Mucosa of stomach (tissue), 1 donor: Measurements from ENCODE around the gene SMYD3.

Experiments used
- H3K27me3 ChIP-seq: one replicate; pipeline ENCODE4 v1.7.0; 2013; ENCODE audit warnings: mild to moderate bottlenecking, low read length; ENCODE audit not compliant: control insufficient read depth, insufficient read depth
- H3K36me3 ChIP-seq: one replicate; pipeline ENCODE4 v1.7.0; 2013; ENCODE audit warnings: low read length; ENCODE audit not compliant: control insufficient read depth, insufficient read depth
- H3K4me1 ChIP-seq: one replicate; pipeline ENCODE4 v1.7.0; 2013; ENCODE audit warnings: mild to moderate bottlenecking, low read length; ENCODE audit not compliant: control insufficient read depth, insufficient read depth
- H3K4me3 ChIP-seq: one replicate; pipeline ENCODE4 v1.7.0; 2013; ENCODE audit warnings: low read length
- H3K9ac ChIP-seq: one replicate; pipeline ENCODE4 v1.7.0; 2013; ENCODE audit warnings: mild to moderate bottlenecking, low read length, moderate library complexity
- H3K9me3 ChIP-seq: one replicate; pipeline ENCODE4 v1.7.0; 2013; ENCODE audit warnings: mild to moderate bottlenecking, low read length, moderate library complexity; ENCODE audit not compliant: control insufficient read depth
- donor health status: Pancreatic carcinoma.

Gene SMYD3

GRCh38 chr1:246420300-246420699, 86.8 kb downstream of the SMYD3 start:
- no peaks in the 10 kb centered on the region for H3K27me3 ChIP-seq
- no peaks in the 10 kb centered on the region for H3K9me3 ChIP-seq
- H3K9ac ChIP-seq = no peak overlapping the region
- H3K4me1 ChIP-seq = no peaks in the 10 kb centered on the region
- H3K36me3 ChIP-seq = no peaks in the 10 kb centered on the region
- no peak overlapping the region for H3K4me3 ChIP-seq

DNA sequence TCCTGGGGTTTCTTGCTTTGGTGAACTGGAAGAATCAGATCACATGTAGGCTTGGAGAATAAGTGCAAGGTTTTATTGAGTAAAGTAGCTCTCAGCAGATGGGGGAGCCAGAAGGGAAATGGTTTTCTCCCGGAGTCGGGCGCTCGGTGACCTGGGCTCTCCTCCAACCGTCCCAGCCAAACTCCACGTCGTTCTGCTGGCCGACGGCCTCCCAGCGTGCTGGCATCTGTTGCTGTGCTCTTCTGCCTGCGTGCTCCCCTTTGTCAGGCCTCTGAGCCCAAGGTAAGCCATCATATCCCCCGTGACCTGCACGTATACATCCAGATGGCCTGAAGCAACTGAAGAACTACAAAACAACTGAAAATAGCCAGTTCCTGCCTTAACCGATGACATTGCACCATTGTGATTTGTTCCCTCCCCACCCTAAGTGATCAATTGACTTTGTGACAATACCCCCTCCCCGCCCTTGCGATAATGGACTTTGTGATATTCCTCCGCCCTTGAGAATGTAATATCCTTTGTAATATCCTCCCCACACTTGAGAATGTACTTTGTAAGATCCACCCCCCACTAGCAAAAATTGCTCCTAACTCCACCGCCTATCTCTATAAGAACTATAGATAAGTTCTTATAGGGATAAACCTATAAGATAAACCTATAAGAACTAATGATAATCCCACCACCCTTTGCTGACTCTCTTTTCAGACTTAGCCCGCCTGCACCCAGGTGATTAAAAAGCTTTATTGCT, 88.3 kb downstream of the SMYD3 start:
- no peaks in the 10 kb centered on the region for H3K9me3 ChIP-seq
- no peak overlapping the region for H3K4me3 ChIP-seq
- no peaks in the 10 kb centered on the region for H3K27me3 ChIP-seq
- no peaks in the 10 kb centered on the region for H3K4me1 ChIP-seq
- H3K9ac ChIP-seq = no peak overlapping the region
- no peaks in the 10 kb centered on the region for H3K36me3 ChIP-seq

DNA sequence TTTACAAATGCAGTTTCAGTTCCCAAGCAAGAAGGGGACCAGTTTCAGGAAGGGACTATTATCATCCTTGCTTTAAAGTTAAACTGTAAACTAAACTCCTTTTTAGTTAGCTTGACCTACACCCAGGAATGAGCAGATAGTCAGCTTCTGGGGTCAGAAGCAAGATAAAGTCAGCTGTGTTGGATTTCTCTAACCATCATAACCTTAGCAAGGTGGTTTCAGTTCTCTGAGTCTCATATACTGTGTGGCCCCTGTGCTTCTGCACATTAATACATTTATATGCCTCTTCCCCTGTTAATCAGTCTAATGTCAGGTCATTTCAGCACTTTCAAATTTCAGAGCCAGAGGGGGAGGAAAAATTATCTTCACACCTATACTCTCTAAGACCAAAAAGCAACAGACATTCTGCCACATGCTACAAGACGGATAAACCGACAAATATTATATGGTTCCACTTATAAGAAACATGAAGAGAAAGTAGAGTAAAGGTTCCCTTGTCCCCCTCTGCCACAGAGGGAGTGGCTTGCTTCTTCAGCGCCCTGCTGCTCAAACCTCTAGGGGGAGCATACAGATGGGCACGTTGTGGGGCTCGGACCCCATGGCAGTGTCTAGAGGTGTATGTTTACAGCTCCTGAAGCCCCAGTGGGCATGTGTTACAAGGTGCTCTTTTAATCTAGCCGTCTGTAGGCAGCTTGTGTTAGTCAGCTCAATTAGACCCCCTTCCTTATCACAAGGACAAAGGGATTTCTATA, 89.1 kb downstream of the SMYD3 start:
- no peak overlapping the region for H3K9ac ChIP-seq
- no peak overlapping the region for H3K4me3 ChIP-seq
- no peaks in the 10 kb centered on the region for H3K27me3 ChIP-seq
- no peaks in the 10 kb centered on the region for H3K9me3 ChIP-seq
- H3K36me3 ChIP-seq = no peaks in the 10 kb centered on the region
- H3K4me1 ChIP-seq = no peaks in the 10 kb centered on the region

- no peak overlapping the region for H3K9ac ChIP-seq
- H3K9me3 ChIP-seq = no peaks in the 10 kb centered on the region
- H3K4me3 ChIP-seq = no peak overlapping the region
- H3K36me3 ChIP-seq = no peaks in the 10 kb centered on the region
- no peaks in the 10 kb centered on the region for H3K4me1 ChIP-seq
- no peaks in the 10 kb centered on the region for H3K27me3 ChIP-seq
Measured at GRCh38 chr1:246417152-246417812, 89.8 kb downstream of the SMYD3 start.

GRCh38 chr1:246416261-246416660, 90.8 kb downstream of the SMYD3 start:
- H3K27me3 ChIP-seq = no peaks in the 10 kb centered on the region
- H3K9ac ChIP-seq = no peak overlapping the region
- H3K9me3 ChIP-seq = no peaks in the 10 kb centered on the region
- no peak overlapping the region for H3K4me3 ChIP-seq
- H3K36me3 ChIP-seq = no peaks in the 10 kb centered on the region
- H3K4me1 ChIP-seq = no peaks in the 10 kb centered on the region

GRCh38 chr1:246415028-246415427, 92.1 kb downstream of the SMYD3 start:
- Histone ChIP-seq H3K9ac (no peak overlapping the region), H3K4me1 (no peaks in the 10 kb centered on the region), H3K27me3 (no peaks in the 10 kb centered on the region), H3K9me3 (no peaks in the 10 kb centered on the region), H3K36me3 (no peaks in the 10 kb centered on the region), H3K4me3 (no peak overlapping the region)

GRCh38 chr1:246413430-246413829, 93.6 kb downstream of the SMYD3 start:
- Histone ChIP-seq H3K36me3 (no peaks in the 10 kb centered on the region), H3K4me1 (no peaks in the 10 kb centered on the region), H3K27me3 (no peaks in the 10 kb centered on the region), H3K9me3 (no peaks in the 10 kb centered on the region), H3K4me3 (no peak overlapping the region), H3K9ac (no peak overlapping the region)

- Histone ChIP-seq H3K9me3 (no peaks in the 10 kb centered on the region), H3K9ac (no peak overlapping the region), H3K4me3 (no peak overlapping the region), H3K4me1 (no peaks in the 10 kb centered on the region), H3K36me3 (no peaks in the 10 kb centered on the region), H3K27me3 (no peaks in the 10 kb centered on the region)
Measured at GRCh38 chr1:246404078-246404477, 103.0 kb downstream of the SMYD3 start.

DNA sequence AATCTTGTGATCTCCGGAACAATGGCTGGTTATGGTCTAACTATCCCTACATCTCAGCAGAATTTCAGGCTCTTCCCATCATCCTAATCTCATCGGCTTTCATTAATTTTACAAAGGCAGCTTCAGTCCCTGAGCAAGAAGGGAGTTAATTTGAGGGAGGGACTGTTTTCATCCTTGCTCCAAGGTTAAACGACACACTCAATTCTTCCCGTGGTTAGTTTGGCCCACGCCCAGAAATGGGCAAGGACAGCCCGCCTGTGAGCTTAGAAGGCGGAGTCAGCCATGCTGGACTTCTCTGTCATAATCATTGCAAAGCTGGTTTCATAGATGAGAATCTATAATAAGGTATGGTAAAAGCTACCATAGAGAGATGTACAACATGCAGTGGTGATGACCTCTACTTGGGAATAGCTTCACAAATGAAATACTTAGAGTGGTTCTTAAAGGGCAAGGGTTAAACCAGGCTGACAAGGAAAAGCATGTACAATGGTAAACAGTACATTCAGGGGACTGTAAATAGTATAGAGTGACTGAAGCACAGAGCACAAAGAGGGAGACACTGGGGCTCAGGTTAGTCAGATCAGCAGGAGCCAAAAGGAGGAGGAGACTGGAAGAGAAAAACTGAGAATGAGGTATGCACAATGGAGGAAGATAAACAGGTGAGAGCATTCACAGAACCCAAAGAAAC, 108.8 kb downstream of the SMYD3 start:
- Histone ChIP-seq H3K4me3 (no peak overlapping the region), H3K36me3 (no peaks in the 10 kb centered on the region), H3K4me1 (no peaks in the 10 kb centered on the region), H3K27me3 (no peaks in the 10 kb centered on the region), H3K9me3 (no peaks in the 10 kb centered on the region), H3K9ac (no peak overlapping the region)

DNA sequence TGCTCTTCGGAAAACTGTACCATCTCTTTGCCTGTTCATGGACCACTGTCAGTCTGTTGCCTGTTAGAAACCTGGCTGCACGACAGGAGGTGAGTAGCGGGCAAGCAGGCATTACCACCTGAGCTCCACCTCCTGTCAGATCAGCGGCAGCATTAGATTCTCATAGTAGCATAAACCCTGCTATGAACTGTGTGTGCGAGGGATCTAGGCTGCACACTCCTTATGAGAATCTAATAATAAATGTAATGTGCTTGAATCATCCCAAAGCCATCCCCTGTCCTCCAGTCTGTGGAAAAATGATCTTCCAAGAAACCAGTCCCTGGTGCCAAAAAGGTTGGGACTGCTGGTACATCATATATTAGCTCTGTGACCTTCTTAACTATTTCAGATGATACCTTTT, 110.0 kb downstream of the SMYD3 start:
- no peaks in the 10 kb centered on the region for H3K4me1 ChIP-seq
- H3K27me3 ChIP-seq = no peaks in the 10 kb centered on the region
- no peaks in the 10 kb centered on the region for H3K36me3 ChIP-seq
- no peak overlapping the region for H3K9ac ChIP-seq
- H3K9me3 ChIP-seq = no peaks in the 10 kb centered on the region
- no peak overlapping the region for H3K4me3 ChIP-seq

DNA sequence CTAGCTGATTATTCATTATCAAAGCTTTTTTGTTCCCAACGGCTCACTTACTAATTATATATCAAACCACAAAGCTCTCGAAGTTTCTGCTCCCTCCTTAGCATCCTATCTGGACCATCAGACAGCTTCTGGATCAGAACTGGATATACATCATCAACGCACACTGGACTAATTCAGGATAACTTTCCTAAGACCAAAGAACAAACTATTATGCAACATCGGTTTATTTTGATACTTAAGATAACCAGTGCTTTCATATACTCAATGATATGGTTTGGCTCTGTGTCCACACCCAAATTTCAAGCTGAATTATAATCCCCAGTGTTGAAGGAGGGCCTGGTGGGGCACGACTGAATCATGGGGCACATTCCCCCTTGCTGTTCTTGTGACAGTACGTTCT, 110.8 kb downstream of the SMYD3 start:
- Histone ChIP-seq H3K9me3 (no peaks in the 10 kb centered on the region), H3K36me3 (no peaks in the 10 kb centered on the region), H3K9ac (no peak overlapping the region), H3K4me1 (no peaks in the 10 kb centered on the region), H3K4me3 (no peak overlapping the region), H3K27me3 (no peaks in the 10 kb centered on the region)

GRCh38 chr1:246394121-246394520, 113.0 kb downstream of the SMYD3 start:
- Histone ChIP-seq H3K4me1 (no peaks in the 10 kb centered on the region), H3K9me3 (peaks cover 5% of the 10 kb centered on the region), H3K36me3 (no peaks in the 10 kb centered on the region), H3K9ac (no peak overlapping the region), H3K27me3 (no peaks in the 10 kb centered on the region), H3K4me3 (no peak overlapping the region)
